Fibroblast of the conjunctiva (primary cell): Measurements from ENCODE around the gene BDP1.
A peak's percentile ranks its signal among the peaks of the same experiment; 100 is the strongest.
"Not testable (repeated sequence)": the region's sequence is repeated elsewhere in the genome, so short reads cannot be mapped to it uniquely, and the experiment has no call there.

Source experiments
- DNase-seq: peaks from one replicate; pipeline ENCODE4 v3.0.0-alpha.2; 2010; ENCODE audit warnings: low read depth

BDP1 gene

GRCh38 chr5:71455427-71456361 is at the start of gene BDP1:
BDP1 (plus strand) TSS chr5:71455651; CDS start chr5:71455878, 227 bp downstream.
- peak; percentile 84 for DNase-seq

GRCh38 chr5:71410088-71410487 is 45.4 kb upstream of the BDP1 start:
- DNase-seq, result not testable (repeated sequence)

GRCh38 chr5:71415626-71416025 is 39.8 kb upstream of the BDP1 start:
- not testable (repeated sequence) for DNase-seq

GRCh38 chr5:71418026-71418425 is 37.4 kb upstream of the BDP1 start:
- not testable (repeated sequence) for DNase-seq

GRCh38 chr5:71421278-71421677 is 34.2 kb upstream of the BDP1 start:
- DNase-seq, result not testable (repeated sequence)

- DNase-seq, result not testable (repeated sequence)
These were observed 31.6 kb upstream of the BDP1 start for GRCh38 chr5:71423896-71424295.

- not testable (repeated sequence) for DNase-seq
These were observed 28.6 kb upstream of the BDP1 start for GRCh38 chr5:71426686-71427474.

GRCh38 chr5:71432410-71432809 is 23.0 kb upstream of the BDP1 start:
- not testable (repeated sequence) for DNase-seq

GRCh38 chr5:71434825-71435224 is 20.6 kb upstream of the BDP1 start:
- DNase-seq, result not testable (repeated sequence)

GRCh38 chr5:71441564-71441963 is 13.9 kb upstream of the BDP1 start:
- not testable (repeated sequence) for DNase-seq

GRCh38 chr5:71443891-71444290 is 11.6 kb upstream of the BDP1 start:
- DNase-seq, result not testable (repeated sequence)

- not testable (repeated sequence) for DNase-seq
These were observed 10.4 kb upstream of the BDP1 start for GRCh38 chr5:71445015-71445414.

- not testable (repeated sequence) for DNase-seq
These were observed 9.8 kb upstream of the BDP1 start for GRCh38 chr5:71445523-71446152.

- DNase-seq, result not testable (repeated sequence)
These were observed 8.8 kb upstream of the BDP1 start for GRCh38 chr5:71446540-71447216.

GRCh38 chr5:71447218-71447808 is 8.1 kb upstream of the BDP1 start:
- not testable (repeated sequence) for DNase-seq

- no peak for DNase-seq
These were observed 2.6 kb upstream of the BDP1 start for GRCh38 chr5:71452876-71453275.

GRCh38 chr5:71454913-71455312 is 538 bp upstream of the BDP1 start:
- DNase-seq, result no peak

- no peak for DNase-seq
These were observed 902 bp downstream of the BDP1 start for GRCh38 chr5:71456362-71456743.

- no peak for DNase-seq
These were observed 1.7 kb downstream of the BDP1 start for GRCh38 chr5:71457106-71457505.

- no peak for DNase-seq
These were observed 5.2 kb downstream of the BDP1 start for GRCh38 chr5:71460693-71461092.

GRCh38 chr5:71461360-71461759 is 5.9 kb downstream of the BDP1 start:
- no peak for DNase-seq
